ENCODE measurements around the gene ACSL5.

ACSL5 gene

GRCh38 chr10:112348759-112349158, 25.2 kb upstream of the ACSL5 start:
- no peak for DNase-seq (ENCODE audit: low read depth)
- no peak overlapping the region for H3K4me3 ChIP-seq (ENCODE audit: low read depth, low read length)
- no peak for TF ChIP-seq CTCF (IDR thresholded peaks at IDR 0.05; ENCODE audit: control insufficient read depth, extremely low read depth, insufficient read depth)

- no peak for TF ChIP-seq CTCF (IDR thresholded peaks at IDR 0.05; ENCODE audit: control insufficient read depth, extremely low read depth, insufficient read depth)
- no peak overlapping the region for H3K4me3 ChIP-seq (ENCODE audit: low read depth, low read length)
- no peak for DNase-seq (ENCODE audit: low read depth)
Observed at GRCh38 chr10:112349521-112350085, 24.3 kb upstream of the ACSL5 start.

GRCh38 chr10:112351146-112351545, 22.8 kb upstream of the ACSL5 start:
- H3K4me3 ChIP-seq (ENCODE audit: low read depth, low read length), result no peak overlapping the region
- TF ChIP-seq CTCF (IDR thresholded peaks at IDR 0.05; ENCODE audit: control insufficient read depth, extremely low read depth, insufficient read depth), result no peak
- no peak for DNase-seq (ENCODE audit: low read depth)

GRCh38 chr10:112352044-112352443, 21.9 kb upstream of the ACSL5 start:
- TF ChIP-seq CTCF (IDR thresholded peaks at IDR 0.05; ENCODE audit: control insufficient read depth, extremely low read depth, insufficient read depth), result no peak
- DNase-seq (ENCODE audit: low read depth), result no peak
- H3K4me3 ChIP-seq (ENCODE audit: low read depth, low read length), result no peak overlapping the region

- H3K4me3 ChIP-seq (ENCODE audit: low read depth, low read length), result no peak overlapping the region
- no peak for TF ChIP-seq CTCF (IDR thresholded peaks at IDR 0.05; ENCODE audit: control insufficient read depth, extremely low read depth, insufficient read depth)
- no peak for DNase-seq (ENCODE audit: low read depth)
Observed at GRCh38 chr10:112353046-112353445, 20.9 kb upstream of the ACSL5 start.

- TF ChIP-seq CTCF (IDR thresholded peaks at IDR 0.05; ENCODE audit: control insufficient read depth, extremely low read depth, insufficient read depth), result no peak
- no peak for DNase-seq (ENCODE audit: low read depth)
- H3K4me3 ChIP-seq (ENCODE audit: low read depth, low read length), result no peak overlapping the region
Observed at GRCh38 chr10:112356686-112357085, 17.2 kb upstream of the ACSL5 start.

GRCh38 chr10:112359606-112360307, 14.2 kb upstream of the ACSL5 start:
- DNase-seq (ENCODE audit: low read depth), result no peak
- no peak for TF ChIP-seq CTCF (IDR thresholded peaks at IDR 0.05; ENCODE audit: control insufficient read depth, extremely low read depth, insufficient read depth)
- no peak overlapping the region for H3K4me3 ChIP-seq (ENCODE audit: low read depth, low read length)

Measured in LNCaP clone FGC (cell line).